ENCODE results near the gene PLEKHG1. TPM values are rescaled to one million over a fixed set of nuclear protein-coding genes. Genes with fewer than 3 reads are reported as not detected.
A peak's percentile ranks its signal among the peaks of the same experiment; 100 is the strongest.

Gene PLEKHG1
- total RNA-seq, 2 experiments from 2014 or later, result 4.4 to 4.5 TPM

- no peak for DNase-seq
- Mint-ChIP-seq H3K4me3 (no peak overlapping the region), H3K27ac (peak overlapping the region; percentile 40)
These were observed 37.1 kb downstream of the PLEKHG1 start for GRCh38 chr6:150636808-150637207.

GRCh38 chr6:150637266-150637665 is 37.6 kb downstream of the PLEKHG1 start:
- H3K27ac Mint-ChIP-seq, result peak overlapping the region; percentile 4

More at GRCh38 chr6:150636808-150637207, 37.1 kb downstream of the PLEKHG1 start:
- H3K4me1 Mint-ChIP-seq, result peaks cover 44% of the 10 kb centered on the region
- peaks cover 2% of the 10 kb centered on the region for H3K36me3 Mint-ChIP-seq
- peaks cover 30% of the 10 kb centered on the region for H3K27me3 Mint-ChIP-seq
- no peaks in the 10 kb centered on the region for H3K9me3 Mint-ChIP-seq

DNA sequence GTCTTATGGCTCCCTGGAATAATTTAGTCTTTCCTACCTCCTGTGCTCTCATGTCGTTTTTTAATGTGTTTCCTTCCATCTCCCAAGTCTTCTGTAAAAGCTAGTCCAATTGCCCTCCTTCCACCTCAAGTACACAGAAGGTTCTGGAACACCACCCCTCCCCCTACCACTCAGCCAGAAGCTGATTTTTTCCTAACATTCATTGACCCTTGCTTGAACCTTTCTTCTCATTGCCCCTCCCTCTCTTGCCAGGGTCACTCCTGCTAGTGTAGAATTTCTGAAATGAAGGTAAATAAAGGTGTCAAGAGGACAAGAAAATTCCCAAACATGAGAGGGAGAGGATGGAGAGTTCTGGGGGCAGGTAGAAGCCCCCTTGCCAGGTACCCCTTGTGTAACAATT is 38.6 kb downstream of the PLEKHG1 start:
- no peak overlapping the region for H3K27ac Mint-ChIP-seq
- peaks cover 2% of the 10 kb centered on the region for H3K36me3 Mint-ChIP-seq
- peaks cover 32% of the 10 kb centered on the region for H3K4me1 Mint-ChIP-seq
- no peak for DNase-seq
- peaks cover 40% of the 10 kb centered on the region for H3K27me3 Mint-ChIP-seq
- H3K9me3 Mint-ChIP-seq, result no peaks in the 10 kb centered on the region
- H3K4me3 Mint-ChIP-seq, result no peak overlapping the region

More at GRCh38 chr6:150637266-150637665, 37.6 kb downstream of the PLEKHG1 start:
- DNase-seq, result no peak
- H3K9me3 Mint-ChIP-seq, result no peaks in the 10 kb centered on the region
- H3K36me3 Mint-ChIP-seq, result peaks cover 2% of the 10 kb centered on the region
- H3K27me3 Mint-ChIP-seq, result peaks cover 32% of the 10 kb centered on the region
- peak overlapping the region; percentile 43 for H3K4me3 Mint-ChIP-seq
- H3K4me1 Mint-ChIP-seq, result peaks cover 41% of the 10 kb centered on the region

DNA sequence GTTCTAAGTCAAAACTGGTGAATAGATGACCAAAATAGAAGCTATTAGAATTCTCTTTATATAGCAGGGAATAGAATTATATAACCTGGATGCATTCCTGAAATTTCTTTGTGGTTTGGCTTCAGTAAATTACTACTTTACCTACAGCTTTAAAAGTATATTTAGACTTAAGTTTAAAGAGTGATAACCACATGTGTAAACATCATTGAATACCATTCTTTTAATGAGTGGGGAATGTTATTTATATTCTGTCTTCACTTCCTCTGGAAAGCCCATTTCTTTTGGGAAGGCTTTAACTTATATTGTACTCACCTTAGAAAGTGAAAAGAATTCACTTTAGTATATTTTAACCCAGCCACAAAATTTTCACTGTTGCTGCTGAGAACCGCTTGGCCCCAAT is 39.1 kb downstream of the PLEKHG1 start:
- Mint-ChIP-seq H3K4me3 (no peak overlapping the region), H3K9me3 (no peaks in the 10 kb centered on the region)

DNA sequence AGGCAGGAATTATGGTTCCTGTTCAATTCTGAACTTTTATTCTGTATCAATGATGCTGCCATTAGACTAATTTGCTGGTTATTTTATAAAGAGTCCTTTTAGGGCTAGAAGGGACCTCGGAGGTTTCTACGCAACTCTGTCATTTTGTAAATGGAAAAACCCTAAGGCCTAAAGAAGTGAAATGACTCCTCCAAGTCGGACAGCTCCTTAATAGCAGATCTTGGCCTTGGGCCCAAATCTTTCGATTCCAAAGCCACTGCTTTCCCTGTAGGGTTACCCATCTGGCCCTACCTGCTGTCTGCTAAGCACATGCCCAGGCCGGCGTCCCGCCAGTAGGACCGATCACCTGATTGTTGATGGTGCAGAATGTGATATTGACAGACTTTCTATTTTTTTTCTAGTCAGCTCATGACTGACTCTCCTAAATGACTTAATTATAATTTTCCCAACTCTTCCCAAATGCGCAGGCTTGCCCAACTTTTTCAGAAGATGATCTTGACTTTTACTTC is 40.2 kb downstream of the PLEKHG1 start:
- H3K36me3 Mint-ChIP-seq, result no peaks in the 10 kb centered on the region
- H3K27me3 Mint-ChIP-seq, result peaks cover 26% of the 10 kb centered on the region
- DNase-seq, result no peak
- H3K9me3 Mint-ChIP-seq, result no peaks in the 10 kb centered on the region
- H3K4me3 Mint-ChIP-seq, result no peak overlapping the region
- H3K27ac Mint-ChIP-seq, result no peak overlapping the region
- H3K4me1 Mint-ChIP-seq, result peaks cover 23% of the 10 kb centered on the region

More for the DNA sequence above, 39.1 kb downstream of the PLEKHG1 start:
- no peak overlapping the region for H3K27ac Mint-ChIP-seq
- DNase-seq, result no peak
- H3K4me1 Mint-ChIP-seq, result peaks cover 27% of the 10 kb centered on the region
- no peaks in the 10 kb centered on the region for H3K36me3 Mint-ChIP-seq
- peaks cover 36% of the 10 kb centered on the region for H3K27me3 Mint-ChIP-seq

DNA sequence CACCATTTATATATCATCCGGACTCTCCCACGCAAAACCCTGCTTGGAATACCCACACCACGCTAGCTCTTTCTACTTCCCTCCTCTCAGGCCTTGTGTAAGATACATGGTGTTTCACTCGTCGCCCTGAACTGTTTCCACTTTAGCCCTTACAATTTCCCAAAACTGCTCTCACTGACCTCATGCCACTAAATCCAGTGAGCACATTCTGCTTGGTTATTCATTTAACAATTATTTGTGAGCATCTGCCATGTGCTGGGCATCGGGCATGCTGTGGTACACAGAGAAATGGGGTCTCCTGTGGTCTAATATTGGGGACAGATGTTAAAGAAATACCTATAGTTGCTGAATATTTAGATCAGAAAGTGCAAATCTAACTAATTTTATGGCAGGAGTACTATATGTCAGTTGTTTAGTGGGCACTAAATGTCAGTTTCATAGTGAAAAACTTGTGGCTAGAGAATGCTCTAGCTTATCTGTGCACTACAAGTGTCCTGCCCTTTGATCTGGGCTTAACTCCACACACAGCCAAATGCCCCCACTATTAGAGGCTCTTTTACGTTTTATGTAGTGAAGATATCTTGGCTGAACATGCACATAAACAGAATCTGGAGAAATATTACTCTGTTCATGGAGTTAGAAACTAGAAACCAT is 41.0 kb downstream of the PLEKHG1 start:
- Mint-ChIP-seq H3K27me3 (peaks cover 28% of the 10 kb centered on the region), H3K4me1 (peaks cover 20% of the 10 kb centered on the region), H3K36me3 (no peaks in the 10 kb centered on the region), H3K9me3 (no peaks in the 10 kb centered on the region), H3K27ac (no peak overlapping the region), H3K4me3 (no peak overlapping the region)
- no peak for DNase-seq

- Mint-ChIP-seq H3K27ac (no peak overlapping the region), H3K36me3 (no peaks in the 10 kb centered on the region), H3K4me1 (peaks cover 19% of the 10 kb centered on the region), H3K4me3 (peak overlapping the region; percentile 29), H3K9me3 (no peaks in the 10 kb centered on the region), H3K27me3 (peaks cover 31% of the 10 kb centered on the region)
- no peak for DNase-seq
These were observed 41.9 kb downstream of the PLEKHG1 start for GRCh38 chr6:150641398-150642139.

GRCh38 chr6:150646228-150646627 is 46.5 kb downstream of the PLEKHG1 start:
- Mint-ChIP-seq H3K36me3 (no peaks in the 10 kb centered on the region), H3K27me3 (peaks cover 22% of the 10 kb centered on the region), H3K9me3 (no peaks in the 10 kb centered on the region), H3K4me1 (peaks cover 6% of the 10 kb centered on the region), H3K4me3 (no peak overlapping the region), H3K27ac (no peak overlapping the region)
- DNase-seq, result no peak

- Mint-ChIP-seq H3K9me3 (no peaks in the 10 kb centered on the region), H3K27ac (no peak overlapping the region), H3K36me3 (no peaks in the 10 kb centered on the region), H3K27me3 (peaks cover 19% of the 10 kb centered on the region), H3K4me1 (peaks cover 3% of the 10 kb centered on the region), H3K4me3 (no peak overlapping the region)
- no peak for DNase-seq
These were observed 47.4 kb downstream of the PLEKHG1 start for GRCh38 chr6:150647051-150647450.

Other genes starting within 250 kb of the PLEKHG1 start
- not detected for gene IYD, start 230.9 kb upstream of the PLEKHG1 start, total RNA-seq